HFF-Myc (cell line): ENCODE measurements around the gene KCNQ5.

ENCODE experiments used
- DNase-seq: peaks from one replicate; pipeline ENCODE4 v3.0.0-alpha.2; 2011; ENCODE audit warnings: low read depth; ENCODE audit errors: extremely low read depth
- H3K4me3 ChIP-seq: replicated peaks from 2 replicates; pipeline ENCODE4 v1.5.1; 2011; ENCODE audit warnings: low read depth, mild to moderate bottlenecking, control low read depth, low read length
- TF ChIP-seq, protein P1 (sequence below): IDR thresholded peaks from 2 replicates; pipeline ENCODE4 v1.5.1; 2012; ENCODE audit warnings: mild to moderate bottlenecking, low read depth, low read length, control low read depth; ENCODE audit errors: missing control alignments

KCNQ5 gene

DNA sequence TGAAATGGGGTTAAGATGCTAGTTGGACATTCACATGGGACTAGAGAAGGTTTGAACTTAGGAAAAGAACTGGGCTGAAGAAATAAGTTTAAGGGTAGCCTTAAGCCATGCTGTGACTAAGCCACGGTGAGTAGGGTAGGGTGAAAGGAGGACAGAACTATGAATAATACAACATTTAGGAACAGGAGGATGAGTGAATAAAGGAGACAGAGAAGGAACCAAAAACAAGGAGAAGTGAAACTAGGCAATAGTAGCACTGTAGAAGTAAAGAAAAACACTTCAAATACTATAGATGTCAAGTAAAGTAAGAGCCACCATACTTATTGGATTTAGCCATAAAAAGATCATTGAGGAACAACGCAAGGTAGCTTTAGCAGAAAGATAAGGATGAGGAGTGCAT lies 111.2 kb downstream of the KCNQ5 start:
- H3K4me3 ChIP-seq = no peak overlapping the region
- TF ChIP-seq, protein P1, sequence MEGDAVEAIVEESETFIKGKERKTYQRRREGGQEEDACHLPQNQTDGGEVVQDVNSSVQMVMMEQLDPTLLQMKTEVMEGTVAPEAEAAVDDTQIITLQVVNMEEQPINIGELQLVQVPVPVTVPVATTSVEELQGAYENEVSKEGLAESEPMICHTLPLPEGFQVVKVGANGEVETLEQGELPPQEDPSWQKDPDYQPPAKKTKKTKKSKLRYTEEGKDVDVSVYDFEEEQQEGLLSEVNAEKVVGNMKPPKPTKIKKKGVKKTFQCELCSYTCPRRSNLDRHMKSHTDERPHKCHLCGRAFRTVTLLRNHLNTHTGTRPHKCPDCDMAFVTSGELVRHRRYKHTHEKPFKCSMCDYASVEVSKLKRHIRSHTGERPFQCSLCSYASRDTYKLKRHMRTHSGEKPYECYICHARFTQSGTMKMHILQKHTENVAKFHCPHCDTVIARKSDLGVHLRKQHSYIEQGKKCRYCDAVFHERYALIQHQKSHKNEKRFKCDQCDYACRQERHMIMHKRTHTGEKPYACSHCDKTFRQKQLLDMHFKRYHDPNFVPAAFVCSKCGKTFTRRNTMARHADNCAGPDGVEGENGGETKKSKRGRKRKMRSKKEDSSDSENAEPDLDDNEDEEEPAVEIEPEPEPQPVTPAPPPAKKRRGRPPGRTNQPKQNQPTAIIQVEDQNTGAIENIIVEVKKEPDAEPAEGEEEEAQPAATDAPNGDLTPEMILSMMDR = no peak
- no peak for DNase-seq

- no peak for DNase-seq
- TF ChIP-seq, protein P1 = no peak
- no peak overlapping the region for H3K4me3 ChIP-seq
Measured at GRCh38 chr6:72738091-72738490, 116.2 kb downstream of the KCNQ5 start.

GRCh38 chr6:72739368-72739779 lies 117.5 kb downstream of the KCNQ5 start:
- no peak for DNase-seq
- TF ChIP-seq, protein P1 = no peak
- no peak overlapping the region for H3K4me3 ChIP-seq

DNA sequence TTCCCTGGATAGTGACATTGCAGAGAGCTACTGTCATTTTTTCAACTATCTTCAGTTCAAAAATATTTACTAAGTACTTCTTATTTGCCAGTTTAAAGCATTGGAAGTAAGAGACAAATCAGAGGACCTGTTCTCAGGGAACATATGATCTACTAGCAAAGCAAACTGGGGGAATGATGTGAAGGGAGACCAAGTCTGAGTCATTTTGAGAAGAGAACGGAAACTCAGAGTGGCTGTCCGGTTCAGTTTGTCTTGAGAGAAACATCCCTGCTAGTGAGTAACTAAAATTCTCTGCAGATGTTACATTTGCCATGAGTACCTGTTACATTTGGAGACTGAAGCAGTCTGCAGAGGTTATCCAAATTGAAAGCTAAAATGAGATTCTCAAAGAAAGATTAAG lies 118.3 kb downstream of the KCNQ5 start:
- H3K4me3 ChIP-seq = no peak overlapping the region
- TF ChIP-seq, protein P1 = no peak
- no peak for DNase-seq

GRCh38 chr6:72741083-72741482 lies 119.2 kb downstream of the KCNQ5 start:
- TF ChIP-seq, protein P1 = no peak
- DNase-seq = no peak
- no peak overlapping the region for H3K4me3 ChIP-seq

- TF ChIP-seq, protein P1 = no peak
Measured at GRCh38 chr6:72742001-72742673, 120.3 kb downstream of the KCNQ5 start.

DNA sequence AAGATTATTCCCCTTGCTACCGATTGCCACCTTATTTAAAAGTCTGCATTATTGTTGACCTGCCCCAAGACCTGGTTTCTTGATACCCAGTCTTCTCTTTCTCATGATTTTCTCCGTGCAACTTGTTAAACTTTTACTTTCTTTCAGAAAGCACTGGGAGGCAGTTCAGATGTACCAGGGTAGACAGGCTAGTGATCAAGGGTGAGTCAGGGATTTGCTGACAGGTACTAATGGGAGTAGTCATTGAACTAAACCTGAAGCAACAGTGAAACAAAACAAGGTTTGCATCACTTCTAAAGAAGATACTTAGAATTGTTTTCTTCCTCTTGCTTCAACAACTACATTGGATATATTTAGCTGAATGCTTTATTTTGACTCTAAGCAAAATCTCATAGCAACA lies 124.4 kb downstream of the KCNQ5 start:
- no peak for DNase-seq
- TF ChIP-seq, protein P1 = no peak
- H3K4me3 ChIP-seq = no peak overlapping the region

More at GRCh38 chr6:72742001-72742673, 120.3 kb downstream of the KCNQ5 start:
- no peak for DNase-seq
- H3K4me3 ChIP-seq = no peak overlapping the region
